Measurements from ENCODE around the gene MGA.

- TF ChIP-seq CTCF (IDR thresholded peaks at IDR 0.05) = no peak
- no peak for TF ChIP-seq POLR2AphosphoS5 (IDR thresholded peaks at IDR 0.05)
Observed at GRCh38 chr15:41648770-41649169, 11.4 kb upstream of the MGA start.
